ACC112 (cell line): Measurements from ENCODE around the gene DPM2.

Source experiments
- H2AFZ ChIP-seq: fragments of 200-600 bp; sonication (generic); one replicate; pipeline ENCODE4 v1.6.0; 2017; ENCODE audit warnings: antibody characterized with exemption, low read length; ENCODE audit not compliant: unreplicated experiment
- H3K27ac ChIP-seq: fragments of 200-600 bp; sonication (generic); 2 replicates; pipeline ENCODE4 v1.5.1; 2014; ENCODE audit warnings: low read depth, mild to moderate bottlenecking, antibody characterized with exemption, low read length, moderate library complexity
- H3K27me3 ChIP-seq: fragments of 200-600 bp; sonication (generic); 2 replicates; pipeline ENCODE4 v1.6.1; 2014; ENCODE audit warnings: mild to moderate bottlenecking, antibody characterized with exemption, low read length, moderate library complexity, mixed read lengths; ENCODE audit not compliant: insufficient read depth
- H3K36me3 ChIP-seq: fragments of 200-600 bp; sonication (generic); 2 replicates; pipeline ENCODE4 v1.6.1; 2016; ENCODE audit warnings: mild to moderate bottlenecking, antibody characterized with exemption, low read length, moderate library complexity, mixed read lengths; ENCODE audit not compliant: insufficient read depth
- H3K4me1 ChIP-seq: fragments of 200-600 bp; sonication (generic); one replicate; pipeline ENCODE4 v1.6.1; 2016; ENCODE audit warnings: low read length, mixed read lengths; ENCODE audit not compliant: insufficient read depth, unreplicated experiment, control insufficient read depth
- H3K4me3 ChIP-seq: fragments of 200-600 bp; sonication (generic); 2 replicates; pipeline ENCODE4 v1.5.1; 2014; ENCODE audit warnings: mild to moderate bottlenecking, low read depth, low read length
- H3K79me2 ChIP-seq: fragments of 200-600 bp; sonication (generic); one replicate; pipeline ENCODE4 v1.6.0; 2016; ENCODE audit warnings: low read length; ENCODE audit not compliant: control insufficient read depth, unreplicated experiment, insufficient read depth

DPM2 gene

GRCh38 chr9:127892831-127893230, 44.8 kb downstream of the DPM2 start:
- no peak overlapping the region for H2AFZ ChIP-seq
- H3K4me1 ChIP-seq: peaks cover 15% of the 10 kb centered on the region
- H3K79me2 ChIP-seq: peaks cover 32% of the 10 kb centered on the region
- H3K4me3 ChIP-seq: no peak overlapping the region
- H3K27ac ChIP-seq: no peak overlapping the region
- H3K36me3 ChIP-seq: peaks cover 63% of the 10 kb centered on the region
- no peaks in the 10 kb centered on the region for H3K27me3 ChIP-seq

- Histone ChIP-seq H3K27me3 (no peaks in the 10 kb centered on the region), H3K79me2 (peaks cover 11% of the 10 kb centered on the region), H2AFZ (no peak overlapping the region), H3K4me1 (peaks cover 4% of the 10 kb centered on the region), H3K4me3 (no peak overlapping the region), H3K36me3 (peaks cover 60% of the 10 kb centered on the region), H3K27ac (no peak overlapping the region)
Observed at GRCh38 chr9:127890053-127890452, 47.6 kb downstream of the DPM2 start.

DNA sequence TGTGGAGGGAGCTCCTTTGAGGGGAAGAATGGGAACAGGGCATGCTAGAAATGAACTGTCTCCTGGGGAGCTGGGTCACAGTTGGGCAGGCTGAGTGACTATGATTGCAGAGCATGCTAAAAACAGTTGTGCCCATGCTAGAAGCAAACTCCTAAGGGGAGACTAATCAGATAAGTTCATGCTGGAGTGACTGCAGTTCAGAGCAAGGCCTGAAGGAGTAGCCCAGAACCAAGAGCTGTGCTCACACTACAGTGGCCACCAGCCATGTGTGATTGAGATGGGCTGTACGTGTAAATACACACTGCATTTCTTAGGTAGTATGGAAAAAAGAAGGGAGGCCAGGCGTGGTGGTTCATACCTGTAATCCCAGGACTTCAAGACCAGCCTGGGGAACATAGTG, 49.9 kb downstream of the DPM2 start:
- H3K27ac ChIP-seq: no peak overlapping the region
- no peak overlapping the region for H2AFZ ChIP-seq
- peaks cover 6% of the 10 kb centered on the region for H3K79me2 ChIP-seq
- no peak overlapping the region for H3K4me3 ChIP-seq
- peaks cover 4% of the 10 kb centered on the region for H3K4me1 ChIP-seq
- H3K36me3 ChIP-seq: peaks cover 39% of the 10 kb centered on the region
- H3K27me3 ChIP-seq: no peaks in the 10 kb centered on the region

- Histone ChIP-seq H3K4me3 (no peak overlapping the region), H2AFZ (no peak overlapping the region), H3K27me3 (no peaks in the 10 kb centered on the region), H3K79me2 (peaks cover 2% of the 10 kb centered on the region), H3K4me1 (peaks cover 4% of the 10 kb centered on the region), H3K27ac (no peak overlapping the region), H3K36me3 (peaks cover 32% of the 10 kb centered on the region)
Observed at GRCh38 chr9:127886401-127886972, 51.2 kb downstream of the DPM2 start.

DNA sequence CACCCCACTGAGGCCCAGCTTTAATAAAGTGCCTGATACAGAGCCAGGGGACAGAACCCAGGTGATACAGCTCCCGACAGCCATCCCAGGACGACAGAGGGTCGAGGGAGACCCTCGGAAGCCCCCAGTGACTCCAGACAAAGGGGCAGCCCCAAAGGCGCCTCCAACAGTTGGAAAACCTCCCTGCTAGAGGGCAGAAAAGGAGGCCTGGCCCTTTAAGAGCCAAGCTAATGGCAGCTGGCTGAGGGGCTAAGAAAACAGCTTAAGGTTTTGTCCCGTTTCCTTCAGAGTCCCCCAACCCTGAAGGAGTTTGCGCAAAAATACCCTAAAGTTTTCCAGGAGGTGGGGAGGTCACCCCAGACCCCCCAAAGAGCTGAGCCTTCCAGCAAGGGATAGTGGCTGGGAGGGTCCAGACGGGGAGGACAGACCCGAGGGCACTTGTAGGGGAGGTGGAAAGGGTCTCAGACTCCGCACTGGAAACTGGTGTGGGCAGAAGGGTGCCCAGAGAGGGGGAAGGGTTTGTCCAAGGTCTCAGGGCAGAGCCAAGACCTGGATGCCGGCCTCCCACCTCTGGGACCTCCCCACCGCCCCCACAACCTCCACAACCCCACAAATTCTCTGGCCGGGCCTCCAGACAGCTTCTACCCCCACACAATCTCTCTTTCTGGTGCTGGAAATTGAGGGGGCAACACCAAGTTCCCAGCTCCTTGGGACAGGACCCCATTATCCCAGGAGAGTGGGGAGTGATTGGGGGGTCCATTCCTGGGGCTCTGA, 52.0 kb downstream of the DPM2 start:
- H3K27ac ChIP-seq: no peak overlapping the region

More for the DNA sequence above, 52.0 kb downstream of the DPM2 start:
- Histone ChIP-seq H2AFZ (no peak overlapping the region), H3K36me3 (peaks cover 28% of the 10 kb centered on the region), H3K4me3 (no peak overlapping the region), H3K4me1 (peaks cover 4% of the 10 kb centered on the region), H3K27me3 (no peaks in the 10 kb centered on the region), H3K79me2 (no peaks in the 10 kb centered on the region)
